ENCODE measurements around the gene LIPF. TPM values are rescaled to one million over a fixed set of nuclear protein-coding genes. Genes with fewer than 3 reads are reported as not detected.

LIPF gene
- total RNA-seq, 2 donors from 2014 or later, result not detected

DNA sequence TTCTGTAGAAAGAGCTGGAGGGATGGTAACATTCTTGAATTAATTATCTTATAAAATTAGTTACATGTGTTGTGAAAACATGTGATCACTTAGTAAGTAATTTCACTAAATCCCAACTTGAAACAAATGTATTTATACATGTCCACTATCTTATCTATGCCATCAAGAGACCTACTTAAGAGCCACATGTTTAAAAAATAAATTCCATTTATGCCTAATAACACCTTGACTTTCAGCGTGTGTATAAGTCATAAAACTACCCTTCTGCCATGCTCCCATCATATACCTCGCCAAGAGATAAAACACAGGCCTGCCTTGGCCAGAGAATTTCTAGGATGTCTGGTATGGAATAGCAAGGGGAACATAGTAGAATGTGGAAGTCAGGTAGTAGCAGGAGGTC, 40.4 kb upstream of the LIPF start:
- Histone ChIP-seq H3K4me3 (no peak overlapping the region), H3K36me3 (no peaks in the 10 kb centered on the region), H3K9me3 (no peaks in the 10 kb centered on the region), H3K4me1 (ENCODE audit: control insufficient read depth in 1 of 2, low read depth in 2 of 2) (no peaks in the 10 kb centered on the region), H3K27me3 (replicated peaks; ENCODE audit: insufficient read depth) (no peaks in the 10 kb centered on the region), H3K27ac (no peak overlapping the region)
- ATAC-seq (ENCODE audit: insufficient number of reproducible peaks, low FRiP score, low read depth) (no peak), DNase-seq (ENCODE audit: low spot score) (no peak)
- TF ChIP-seq, protein P1, sequence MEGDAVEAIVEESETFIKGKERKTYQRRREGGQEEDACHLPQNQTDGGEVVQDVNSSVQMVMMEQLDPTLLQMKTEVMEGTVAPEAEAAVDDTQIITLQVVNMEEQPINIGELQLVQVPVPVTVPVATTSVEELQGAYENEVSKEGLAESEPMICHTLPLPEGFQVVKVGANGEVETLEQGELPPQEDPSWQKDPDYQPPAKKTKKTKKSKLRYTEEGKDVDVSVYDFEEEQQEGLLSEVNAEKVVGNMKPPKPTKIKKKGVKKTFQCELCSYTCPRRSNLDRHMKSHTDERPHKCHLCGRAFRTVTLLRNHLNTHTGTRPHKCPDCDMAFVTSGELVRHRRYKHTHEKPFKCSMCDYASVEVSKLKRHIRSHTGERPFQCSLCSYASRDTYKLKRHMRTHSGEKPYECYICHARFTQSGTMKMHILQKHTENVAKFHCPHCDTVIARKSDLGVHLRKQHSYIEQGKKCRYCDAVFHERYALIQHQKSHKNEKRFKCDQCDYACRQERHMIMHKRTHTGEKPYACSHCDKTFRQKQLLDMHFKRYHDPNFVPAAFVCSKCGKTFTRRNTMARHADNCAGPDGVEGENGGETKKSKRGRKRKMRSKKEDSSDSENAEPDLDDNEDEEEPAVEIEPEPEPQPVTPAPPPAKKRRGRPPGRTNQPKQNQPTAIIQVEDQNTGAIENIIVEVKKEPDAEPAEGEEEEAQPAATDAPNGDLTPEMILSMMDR (IDR thresholded peaks at IDR 0.05), result no peak

DNA sequence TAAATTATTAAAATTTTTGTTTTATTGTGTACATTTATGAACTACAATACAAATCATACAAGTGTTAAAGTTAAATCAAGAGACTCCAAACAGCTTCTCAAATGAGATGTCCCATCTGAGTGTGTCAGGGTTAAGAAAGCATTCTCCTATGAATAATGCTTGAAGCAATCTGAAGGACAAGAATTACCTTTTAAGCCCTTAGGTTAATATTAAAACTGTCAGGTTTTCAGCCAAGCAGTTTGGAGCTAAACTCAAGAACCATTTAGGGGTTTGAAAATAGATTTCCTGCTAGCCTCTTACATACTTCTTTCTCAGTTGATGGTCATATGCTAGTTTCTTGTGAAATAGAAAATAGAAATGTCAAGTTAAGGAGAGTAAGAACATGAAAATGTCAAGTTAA, 39.4 kb upstream of the LIPF start:
- TF ChIP-seq, protein P1 (IDR thresholded peaks at IDR 0.05), result no peak
- H3K4me1 ChIP-seq (ENCODE audit: control insufficient read depth in 1 of 2, low read depth in 2 of 2), result no peaks in the 10 kb centered on the region
- ATAC-seq (ENCODE audit: insufficient number of reproducible peaks, low FRiP score, low read depth) (no peak), DNase-seq (ENCODE audit: low spot score) (no peak)
- no peak overlapping the region for H3K4me3 ChIP-seq
- H3K27me3 ChIP-seq (replicated peaks; ENCODE audit: insufficient read depth), result no peaks in the 10 kb centered on the region
- H3K9me3 ChIP-seq, result no peaks in the 10 kb centered on the region
- H3K27ac ChIP-seq, result no peak overlapping the region
- no peaks in the 10 kb centered on the region for H3K36me3 ChIP-seq

DNA sequence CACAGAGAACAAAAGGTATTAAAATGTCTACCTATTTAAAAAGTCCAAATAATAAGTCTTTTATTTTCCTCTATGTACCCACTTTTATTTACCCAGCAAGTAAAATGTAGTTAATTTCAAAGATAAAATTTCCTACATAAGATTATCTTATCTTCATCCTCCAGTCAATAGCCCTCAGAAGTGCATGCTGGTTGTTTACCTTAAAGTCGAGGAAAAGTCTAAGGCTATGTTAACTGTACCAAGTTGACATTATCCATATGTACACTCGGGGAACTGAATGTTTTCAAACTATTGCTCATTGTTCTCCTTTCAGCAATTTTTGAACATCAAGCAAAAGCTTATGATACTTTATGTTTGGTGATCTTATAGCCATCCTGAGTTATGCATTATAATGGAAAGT, 24.1 kb upstream of the LIPF start:
- TF ChIP-seq, protein P1 (IDR thresholded peaks at IDR 0.05), result no peak
- no peaks in the 10 kb centered on the region for H3K36me3 ChIP-seq
- DNase-seq (ENCODE audit: low spot score) (no peak), ATAC-seq (ENCODE audit: insufficient number of reproducible peaks, low FRiP score, low read depth) (no peak)
- H3K9me3 ChIP-seq, result peaks cover 9% of the 10 kb centered on the region
- H3K27me3 ChIP-seq (replicated peaks; ENCODE audit: insufficient read depth), result no peaks in the 10 kb centered on the region
- H3K4me1 ChIP-seq (ENCODE audit: control insufficient read depth in 1 of 2, low read depth in 2 of 2), result no peaks in the 10 kb centered on the region
- no peak overlapping the region for H3K27ac ChIP-seq
- no peak overlapping the region for H3K4me3 ChIP-seq

DNA sequence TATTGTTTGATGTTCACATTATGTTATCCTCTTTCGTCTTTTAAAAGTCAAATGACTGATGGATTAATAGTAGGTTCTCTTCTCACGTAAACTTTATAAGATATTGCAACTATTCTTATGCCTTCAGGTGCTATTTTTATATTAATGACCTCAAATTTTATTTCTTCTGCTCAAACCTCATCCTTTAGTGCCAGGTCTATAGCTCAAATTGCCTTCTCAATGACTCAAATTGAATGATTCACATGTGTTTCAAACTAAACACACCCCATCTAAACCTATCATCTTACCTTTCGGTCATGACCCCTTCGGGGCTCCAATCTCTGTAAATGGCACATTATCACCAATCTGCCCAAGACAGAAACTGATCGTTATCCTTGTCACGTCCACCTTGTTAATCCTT, 22.0 kb upstream of the LIPF start:
- no peaks in the 10 kb centered on the region for H3K4me1 ChIP-seq (ENCODE audit: control insufficient read depth in 1 of 2, low read depth in 2 of 2)
- no peaks in the 10 kb centered on the region for H3K27me3 ChIP-seq (replicated peaks; ENCODE audit: insufficient read depth)
- no peak overlapping the region for H3K27ac ChIP-seq
- ATAC-seq (ENCODE audit: insufficient number of reproducible peaks, low FRiP score, low read depth), result no peak
- no peak for DNase-seq (ENCODE audit: low spot score)
- peaks cover 9% of the 10 kb centered on the region for H3K9me3 ChIP-seq
- TF ChIP-seq, protein P1 (IDR thresholded peaks at IDR 0.05), result no peak
- no peaks in the 10 kb centered on the region for H3K36me3 ChIP-seq
- H3K4me3 ChIP-seq, result no peak overlapping the region

DNA sequence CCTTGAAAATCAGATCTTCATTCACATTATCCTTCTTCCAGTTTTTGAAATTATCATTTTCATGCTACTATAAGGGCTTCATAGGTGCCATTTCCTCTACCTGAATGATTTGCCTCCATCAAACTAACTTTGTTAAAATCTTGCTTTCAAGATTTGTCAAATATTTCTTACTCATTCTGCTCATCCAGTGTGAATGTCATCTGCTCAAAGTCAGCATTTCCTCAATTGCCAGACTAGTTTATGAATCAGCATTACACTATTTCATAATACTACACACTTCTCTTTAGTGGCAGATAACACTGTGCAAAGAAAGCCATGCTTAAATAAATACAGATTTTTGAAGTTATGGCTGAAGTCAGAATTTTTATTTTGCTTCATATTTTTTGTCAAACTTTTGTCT, 21.3 kb upstream of the LIPF start:
- no peak overlapping the region for H3K27ac ChIP-seq
- no peaks in the 10 kb centered on the region for H3K27me3 ChIP-seq (replicated peaks; ENCODE audit: insufficient read depth)
- H3K36me3 ChIP-seq, result no peaks in the 10 kb centered on the region
- no peaks in the 10 kb centered on the region for H3K4me1 ChIP-seq (ENCODE audit: control insufficient read depth in 1 of 2, low read depth in 2 of 2)
- no peak overlapping the region for H3K4me3 ChIP-seq
- H3K9me3 ChIP-seq, result peaks cover 8% of the 10 kb centered on the region
- TF ChIP-seq, protein P1 (IDR thresholded peaks at IDR 0.05), result no peak
- no peak for DNase-seq (ENCODE audit: low spot score)
- ATAC-seq (ENCODE audit: insufficient number of reproducible peaks, low FRiP score, low read depth), result no peak
